Measurements from ENCODE around the gene EVI5. TPM values are rescaled to one million over a fixed set of nuclear protein-coding genes. Genes with fewer than 3 reads are reported as not detected.

Gene EVI5
- total RNA-seq, 1 experiment from 2014 or later, result 11.4 TPM

GRCh38 chr1:92755541-92756461, 29.1 kb downstream of the EVI5 start:
- H3K4me3 Mint-ChIP-seq, result no peak overlapping the region
- CTCF ChIA-PET, result interaction anchor here (0.6 to 1.8 kb wide), 4 partner anchors 63 to 364 kb away, joined by 3 to 8 read pairs (median 4); no protein-coding TSS in a partner anchor
- POLR2A ChIA-PET, result interaction anchor here (0.5 kb wide), 1 partner anchor 52 kb away, joined by 5 read pairs; no protein-coding TSS in a partner anchor
- DNase-seq (ENCODE audit: low spot score) (no peak), ATAC-seq (no peak)
- H3K36me3 Mint-ChIP-seq, result peaks cover 4% of the 10 kb centered on the region; the same call in 1 of the 2 replicates
- no peak overlapping the region for H3K27ac Mint-ChIP-seq
- TF ChIP-seq ZNF532 (CRISPR knock-in tag; IDR thresholded peaks at IDR 0.05; ENCODE audit: borderline replicate concordance) (no peak), OVOL2 (CRISPR knock-in tag; IDR thresholded peaks at IDR 0.05; ENCODE audit: borderline replicate concordance) (no peak), TEAD4 (CRISPR knock-in tag; IDR thresholded peaks at IDR 0.05) (no peak), CREB1 (CRISPR knock-in tag; IDR thresholded peaks at IDR 0.05) (no peak), JUN (CRISPR knock-in tag; IDR thresholded peaks at IDR 0.05) (no peak), RELA (CRISPR knock-in tag; IDR thresholded peaks at IDR 0.05; ENCODE audit: borderline replicate concordance) (no peak), FOXK1 (CRISPR knock-in tag; IDR thresholded peaks at IDR 0.05) (no peak), NR1H2 (CRISPR knock-in tag; IDR thresholded peaks at IDR 0.05) (no peak), RORB (CRISPR knock-in tag; IDR thresholded peaks at IDR 0.05) (no peak), SP1 (CRISPR knock-in tag; conservative IDR thresholded peaks at IDR 0.05) (no peak), USF1 (CRISPR knock-in tag; IDR thresholded peaks at IDR 0.05) (no peak), IRF1 (CRISPR knock-in tag; IDR thresholded peaks at IDR 0.05) (no peak)
- no peaks in the 10 kb centered on the region for H3K4me1 Mint-ChIP-seq
- H3K27me3 Mint-ChIP-seq (ENCODE audit: low read depth), result no peaks in the 10 kb centered on the region
- peaks cover 6% of the 10 kb centered on the region for H3K9me3 Mint-ChIP-seq

- H3K4me1 Mint-ChIP-seq, result no peaks in the 10 kb centered on the region
- peaks cover 6% of the 10 kb centered on the region for H3K9me3 Mint-ChIP-seq
- ATAC-seq, result no peak
- ChIA-PET POLR2A (no interaction called here), CTCF (interaction anchor here (1.4 kb wide), 1 partner anchor 270 kb away, joined by 3 read pairs; no protein-coding TSS in a partner anchor)
- TF ChIP-seq JAZF1 (CRISPR knock-in tag; IDR thresholded peaks at IDR 0.05) (no peak), MYBL2 (CRISPR knock-in tag; IDR thresholded peaks at IDR 0.05) (no peak), OVOL2 (CRISPR knock-in tag; IDR thresholded peaks at IDR 0.05; ENCODE audit: borderline replicate concordance) (no peak), IRF2 (CRISPR knock-in tag; IDR thresholded peaks at IDR 0.05; ENCODE audit: borderline replicate concordance, low read depth) (no peak), KAT7 (CRISPR knock-in tag; IDR thresholded peaks at IDR 0.05; ENCODE audit: borderline replicate concordance) (no peak), IRF1 (CRISPR knock-in tag; IDR thresholded peaks at IDR 0.05) (no peak), RELA (CRISPR knock-in tag; IDR thresholded peaks at IDR 0.05; ENCODE audit: borderline replicate concordance) (no peak), GRHL2 (CRISPR knock-in tag; IDR thresholded peaks at IDR 0.05; ENCODE audit: insufficient replicate concordance, severe bottlenecking) (no peak), GTF2I (CRISPR knock-in tag; conservative IDR thresholded peaks at IDR 0.05) (no peak), ZNF396 (CRISPR knock-in tag; IDR thresholded peaks at IDR 0.05; ENCODE audit: borderline replicate concordance) (no peak), STAT6 (CRISPR knock-in tag; conservative IDR thresholded peaks at IDR 0.05; ENCODE audit: low read depth) (no peak)
- H3K4me3 Mint-ChIP-seq, result no peak overlapping the region
- no peak overlapping the region for H3K27ac Mint-ChIP-seq
- H3K36me3 Mint-ChIP-seq, result peaks cover 4% of the 10 kb centered on the region; the same call in 1 of the 2 replicates
- no peak for DNase-seq (ENCODE audit: low spot score)
- no peaks in the 10 kb centered on the region for H3K27me3 Mint-ChIP-seq (ENCODE audit: low read depth)
These were observed 30.2 kb downstream of the EVI5 start for GRCh38 chr1:92754719-92755050.
